ENCODE data around the gene MEIOSIN. TPM values are rescaled to one million over a fixed set of nuclear protein-coding genes. Genes with fewer than 3 reads are reported as not detected.

The MEIOSIN gene
- polyA plus RNA-seq, 1 donor (not counting 4 experiments of a cell fraction or from before 2014, with no cell fraction given), result not detected

DNA sequence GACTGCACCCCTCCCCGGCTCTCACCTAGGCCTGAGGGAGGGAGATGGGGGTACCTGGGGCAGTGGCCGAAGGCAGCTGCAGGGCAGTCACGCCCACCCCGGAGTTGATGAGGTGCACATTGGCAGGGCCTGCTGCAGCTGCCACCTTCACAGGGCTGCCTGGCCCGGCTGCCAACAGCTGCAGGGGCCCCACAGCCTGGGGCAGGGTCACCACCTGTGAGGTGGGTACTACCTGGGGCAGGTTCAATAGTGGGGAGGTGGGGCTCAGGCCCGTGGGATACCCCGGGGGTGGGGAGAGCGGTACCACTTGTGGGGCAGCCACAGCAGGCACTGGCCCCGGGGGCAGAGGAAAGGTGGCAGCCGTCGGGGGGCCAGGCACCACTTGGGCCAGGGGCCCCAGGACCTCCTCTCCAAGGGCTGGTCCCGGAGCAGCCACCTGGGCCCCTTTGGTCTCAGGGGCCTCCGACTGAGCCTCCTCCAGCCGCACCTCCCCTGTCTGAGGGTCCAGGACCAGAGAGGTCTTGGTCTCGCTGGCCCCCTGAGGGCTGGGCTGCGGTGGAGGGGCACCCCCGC lies 33.1 kb downstream of the MEIOSIN start:
- Histone ChIP-seq H3K4me3 (ENCODE audit: control insufficient read depth in 2 of 3, extremely low read depth in 1 of 3, insufficient read depth in 2 of 3, low read depth in 1 of 3, low read length in 3 of 3) (no peak overlapping the region), H4K20me1 (ENCODE audit: control insufficient read depth, extremely low read depth, insufficient read depth, low read length) (no peaks in the 10 kb centered on the region), H3K9me3 (ENCODE audit: control insufficient read depth, low read depth, low read length) (no peaks in the 10 kb centered on the region), H2AFZ (ENCODE audit: control insufficient read depth, low read length) (no peak overlapping the region), H3K36me3 (ENCODE audit: control insufficient read depth in 2 of 2, extremely low read depth in 1 of 2, insufficient read depth in 2 of 2, low read length in 2 of 2) (no peaks in the 10 kb centered on the region), H3K4me2 (ENCODE audit: control insufficient read depth, extremely low read depth, insufficient read depth, low read depth, low read length) (no peak overlapping the region), H3K27ac (ENCODE audit: control insufficient read depth, insufficient read depth, low read length) (no peak overlapping the region), H3K27me3 (ENCODE audit: control insufficient read depth, extremely low read depth, insufficient read depth, low read length) (no peaks in the 10 kb centered on the region), H3K79me2 (ENCODE audit: control insufficient read depth, insufficient read depth, low read length) (no peaks in the 10 kb centered on the region), H3K9ac (ENCODE audit: control insufficient read depth, extremely low read depth, insufficient read depth, low read length) (no peak overlapping the region), H3K4me1 (ENCODE audit: control insufficient read depth, extremely low read depth, insufficient read depth, low read length) (peaks cover 15% of the 10 kb centered on the region), H3K9me1 (ENCODE audit: control insufficient read depth, extremely low read depth, insufficient read depth, low read length) (no peaks in the 10 kb centered on the region)
- dilution Hi-C loops (cut with MboI; ENCODE audit: extremely low pct_ligation_motif_present, low sequenced_read_pairs), result no loop called here
- DNase-seq (ENCODE audit: low read depth, low spot score) (no peak), FAIRE-seq (no peak)
- TF ChIP-seq EZH2 (IDR thresholded peaks at IDR 0.05; ENCODE audit: low read length), result no peak
- TF ChIP-seq, protein P1, sequence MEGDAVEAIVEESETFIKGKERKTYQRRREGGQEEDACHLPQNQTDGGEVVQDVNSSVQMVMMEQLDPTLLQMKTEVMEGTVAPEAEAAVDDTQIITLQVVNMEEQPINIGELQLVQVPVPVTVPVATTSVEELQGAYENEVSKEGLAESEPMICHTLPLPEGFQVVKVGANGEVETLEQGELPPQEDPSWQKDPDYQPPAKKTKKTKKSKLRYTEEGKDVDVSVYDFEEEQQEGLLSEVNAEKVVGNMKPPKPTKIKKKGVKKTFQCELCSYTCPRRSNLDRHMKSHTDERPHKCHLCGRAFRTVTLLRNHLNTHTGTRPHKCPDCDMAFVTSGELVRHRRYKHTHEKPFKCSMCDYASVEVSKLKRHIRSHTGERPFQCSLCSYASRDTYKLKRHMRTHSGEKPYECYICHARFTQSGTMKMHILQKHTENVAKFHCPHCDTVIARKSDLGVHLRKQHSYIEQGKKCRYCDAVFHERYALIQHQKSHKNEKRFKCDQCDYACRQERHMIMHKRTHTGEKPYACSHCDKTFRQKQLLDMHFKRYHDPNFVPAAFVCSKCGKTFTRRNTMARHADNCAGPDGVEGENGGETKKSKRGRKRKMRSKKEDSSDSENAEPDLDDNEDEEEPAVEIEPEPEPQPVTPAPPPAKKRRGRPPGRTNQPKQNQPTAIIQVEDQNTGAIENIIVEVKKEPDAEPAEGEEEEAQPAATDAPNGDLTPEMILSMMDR (optimal IDR thresholded peaks at IDR 0.05 in 1 of 3, IDR thresholded peaks at IDR 0.05 in 1 of 3, conservative IDR thresholded peaks at IDR 0.05 in 1 of 3; ENCODE audit: extremely low read depth in 1 of 3, insufficient read depth in 2 of 3, low read length in 3 of 3), result no peak

DNA sequence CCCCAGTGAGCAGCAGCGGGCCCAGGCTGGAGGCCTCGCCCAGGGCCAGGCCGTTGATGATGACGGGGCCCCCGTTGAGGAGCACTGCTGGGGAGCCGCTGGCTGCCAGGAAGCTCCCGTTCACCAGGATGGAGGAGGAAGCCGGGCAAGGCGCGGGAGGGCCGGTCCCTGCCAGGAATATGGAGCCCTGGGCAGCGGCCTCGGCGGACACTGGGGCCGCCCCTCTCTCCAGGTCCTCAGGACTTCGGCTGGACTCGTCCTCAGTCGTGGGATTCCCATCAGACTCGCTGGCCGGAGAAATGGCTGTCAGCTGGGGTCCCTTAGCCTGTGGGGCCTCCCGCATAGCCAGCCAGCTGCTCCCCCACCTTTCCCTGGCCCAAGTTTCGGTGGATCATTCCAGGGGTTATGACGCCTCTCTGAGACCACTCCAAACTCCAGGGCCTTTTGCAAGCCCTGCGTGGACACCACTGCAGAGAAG lies 33.7 kb downstream of the MEIOSIN start:
- peaks cover 15% of the 10 kb centered on the region for H3K4me1 ChIP-seq (ENCODE audit: control insufficient read depth, extremely low read depth, insufficient read depth, low read length)
- no peak for FAIRE-seq
- peaks cover 2% of the 10 kb centered on the region for H4K20me1 ChIP-seq (ENCODE audit: control insufficient read depth, extremely low read depth, insufficient read depth, low read length)
- H3K9me3 ChIP-seq (ENCODE audit: control insufficient read depth, low read depth, low read length), result no peaks in the 10 kb centered on the region
- H3K36me3 ChIP-seq (ENCODE audit: control insufficient read depth in 2 of 2, extremely low read depth in 1 of 2, insufficient read depth in 2 of 2, low read length in 2 of 2), result no peaks in the 10 kb centered on the region
- H3K27me3 ChIP-seq (ENCODE audit: control insufficient read depth, extremely low read depth, insufficient read depth, low read length), result no peaks in the 10 kb centered on the region
- dilution Hi-C loops (cut with MboI; ENCODE audit: extremely low pct_ligation_motif_present, low sequenced_read_pairs), result no loop called here
- H3K79me2 ChIP-seq (ENCODE audit: control insufficient read depth, insufficient read depth, low read length), result no peaks in the 10 kb centered on the region
- peak overlapping the region; percentile 73 for H2AFZ ChIP-seq (ENCODE audit: control insufficient read depth, low read length)
- DNase-seq (ENCODE audit: low read depth, low spot score), result no peak
- H3K4me3 ChIP-seq (ENCODE audit: control insufficient read depth in 2 of 3, extremely low read depth in 1 of 3, insufficient read depth in 2 of 3, low read depth in 1 of 3, low read length in 3 of 3), result peak overlapping the region; percentile 49 to 93 (median 69)
- H3K9ac ChIP-seq (ENCODE audit: control insufficient read depth, extremely low read depth, insufficient read depth, low read length), result peak overlapping the region; percentile 84
- TF ChIP-seq, protein P1 (optimal IDR thresholded peaks at IDR 0.05 in 1 of 3, IDR thresholded peaks at IDR 0.05 in 1 of 3, conservative IDR thresholded peaks at IDR 0.05 in 1 of 3; ENCODE audit: extremely low read depth in 1 of 3, insufficient read depth in 2 of 3, low read length in 3 of 3), result no peak
- no peak for TF ChIP-seq EZH2 (IDR thresholded peaks at IDR 0.05; ENCODE audit: low read length)
- H3K4me2 ChIP-seq (ENCODE audit: control insufficient read depth, extremely low read depth, insufficient read depth, low read depth, low read length), result peak overlapping the region; percentile 98
- H3K27ac ChIP-seq (ENCODE audit: control insufficient read depth, insufficient read depth, low read length), result no peak overlapping the region
- no peaks in the 10 kb centered on the region for H3K9me1 ChIP-seq (ENCODE audit: control insufficient read depth, extremely low read depth, insufficient read depth, low read length)

Data from keratinocyte (primary cell).